WTC11 (cell line): ENCODE data around the gene GNAO1. TPM values are rescaled to one million over a fixed set of nuclear protein-coding genes. Genes with fewer than 3 reads are reported as not detected.

Experiments used
- ATAC-seq: fragments of 200-7000 bp; cut with Tn5 transposase; 2 replicates; pipeline ENCODE4 v1.10.0; 2021; ENCODE audit warnings: mild to moderate bottlenecking, moderate library complexity
- CTCF ChIA-PET: fragments of 300-600 bp; sonication (Branson Sonifier 250); formaldehyde crosslinking; loops from one replicate; lab custom pipeline; 2021; ENCODE audit warnings: antibody characterized with exemption; lab: Charles Lee
- POLR2A ChIA-PET: fragments of 350-600 bp; sonication (Branson Sonifier 250); formaldehyde crosslinking; loops from one replicate; lab custom pipeline; 2021; ENCODE audit warnings: antibody characterized with exemption; lab: Charles Lee
- DNase-seq: peaks from one replicate; pipeline ENCODE4 v3.0.0; 2021; ENCODE audit warnings: low spot score
- H3K27ac Mint-ChIP-seq: 2 replicates; pipeline ENCODE4 v1.8.0; 2021; ENCODE audit warnings: mixed read lengths
- H3K27me3 Mint-ChIP-seq: 2 replicates; pipeline ENCODE4 v1.8.0; 2021; ENCODE audit warnings: low read depth, mild to moderate bottlenecking, moderate library complexity, mixed read lengths
- H3K36me3 Mint-ChIP-seq: 2 replicates; pipeline ENCODE4 v1.8.0; 2021; ENCODE audit warnings: mixed read lengths
- H3K4me1 Mint-ChIP-seq: 2 replicates; pipeline ENCODE4 v1.8.0; 2022; ENCODE audit warnings: mixed read lengths
- H3K4me3 Mint-ChIP-seq: 2 replicates; pipeline ENCODE4 v1.8.0; 2021; ENCODE audit warnings: mild to moderate bottlenecking, moderate library complexity, mixed read lengths
- H3K9me3 Mint-ChIP-seq: 2 replicates; pipeline ENCODE4 v1.8.0; 2021; ENCODE audit warnings: mixed read lengths
- AR ChIP-seq: fragments of 250-450 bp; sonication (Bioruptor Pico); IDR thresholded peaks from 2 replicates; pipeline ENCODE4 v1.9.0; 2021; ENCODE audit warnings: mild to moderate bottlenecking
- ATF1 ChIP-seq: sonication (generic); formaldehyde crosslinking; IDR thresholded peaks from 2 replicates; pipeline ENCODE4 v1.8.1; 2023; ENCODE audit warnings: mild to moderate bottlenecking, moderate library complexity, missing genetic modification reagents
- CBFB ChIP-seq: sonication (generic); formaldehyde crosslinking; IDR thresholded peaks from 2 replicates; pipeline ENCODE4 v1.8.1; 2022; ENCODE audit warnings: mild to moderate bottlenecking, low read depth, missing genetic modification reagents
- CREB1 ChIP-seq: sonication (generic); formaldehyde crosslinking; IDR thresholded peaks from 2 replicates; pipeline ENCODE4 v1.8.0; 2023; ENCODE audit warnings: mild to moderate bottlenecking, missing genetic modification reagents
- CREM ChIP-seq: sonication (generic); formaldehyde crosslinking; IDR thresholded peaks from 2 replicates; pipeline ENCODE4 v1.8.1; 2022; ENCODE audit warnings: mild to moderate bottlenecking, missing genetic modification reagents, moderate library complexity
- ESRRA ChIP-seq: sonication (generic); formaldehyde crosslinking; IDR thresholded peaks from 2 replicates; pipeline ENCODE4 v1.8.1; 2022; ENCODE audit warnings: mild to moderate bottlenecking, missing genetic modification reagents, borderline replicate concordance
- FOXJ3 ChIP-seq: sonication (generic); formaldehyde crosslinking; IDR thresholded peaks from 2 replicates; pipeline ENCODE4 v1.9.0; 2021; ENCODE audit warnings: missing genetic modification reagents, mild to moderate bottlenecking, borderline replicate concordance
- FOXK1 ChIP-seq: sonication (generic); formaldehyde crosslinking; IDR thresholded peaks from 2 replicates; pipeline ENCODE4 v1.8.0; 2022; ENCODE audit warnings: mild to moderate bottlenecking, moderate library complexity, missing genetic modification reagents
- GABPB1 ChIP-seq: sonication (generic); formaldehyde crosslinking; IDR thresholded peaks from 2 replicates; pipeline ENCODE4 v1.8.1; 2023; ENCODE audit warnings: mild to moderate bottlenecking, missing genetic modification reagents
- GTF2I ChIP-seq: fragments of 250-450 bp; sonication (Bioruptor Pico); conservative IDR thresholded peaks from 2 replicates; pipeline ENCODE4 v1.4.0; 2021; ENCODE audit warnings: mild to moderate bottlenecking
- IRF2 ChIP-seq: sonication (generic); formaldehyde crosslinking; IDR thresholded peaks from 2 replicates; pipeline ENCODE4 v1.8.0; 2022; ENCODE audit warnings: low read depth, missing genetic modification reagents, borderline replicate concordance
- NFATC4 ChIP-seq: fragments of 250-450 bp; sonication (Bioruptor Pico); IDR thresholded peaks from 2 replicates; pipeline ENCODE4 v1.9.0; 2021; ENCODE audit warnings: mild to moderate bottlenecking
- NFE2L1 ChIP-seq: sonication (generic); formaldehyde crosslinking; IDR thresholded peaks from 2 replicates; pipeline ENCODE4 v1.8.1; 2023; ENCODE audit warnings: missing genetic modification reagents
- TEAD1 ChIP-seq: sonication (generic); formaldehyde crosslinking; IDR thresholded peaks from 2 replicates; pipeline ENCODE4 v1.8.0; 2022; ENCODE audit warnings: mild to moderate bottlenecking, missing genetic modification reagents
- TEAD4 ChIP-seq: sonication (generic); formaldehyde crosslinking; IDR thresholded peaks from 2 replicates; pipeline ENCODE4 v1.8.0; 2022; ENCODE audit warnings: mild to moderate bottlenecking, missing genetic modification reagents
- TP53 ChIP-seq: sonication (generic); formaldehyde crosslinking; IDR thresholded peaks from 2 replicates; pipeline ENCODE4 v1.8.1; 2023; ENCODE audit warnings: mild to moderate bottlenecking, missing genetic modification reagents
- ZBTB43 ChIP-seq: sonication (generic); formaldehyde crosslinking; IDR thresholded peaks from 2 replicates; pipeline ENCODE4 v1.8.1; 2023; ENCODE audit warnings: mild to moderate bottlenecking, missing genetic modification reagents
- ZNF219 ChIP-seq: sonication (generic); formaldehyde crosslinking; IDR thresholded peaks from 2 replicates; pipeline ENCODE4 v1.8.0; 2023; ENCODE audit warnings: missing genetic modification reagents, mild to moderate bottlenecking, borderline replicate concordance
- ZNF416 ChIP-seq: fragments of 250-450 bp; sonication (Bioruptor Pico); IDR thresholded peaks from 2 replicates; pipeline ENCODE4 v1.9.0; 2021; ENCODE audit warnings: mild to moderate bottlenecking, inconsistent platforms
- total RNA-seq: library from RNA; stranded (reverse); gene quantifications from 3 replicates; pipeline ENCODE4 v1.2.3, GENCODE V29; 2021
- TF ChIP-seq, protein P1 (sequence below): sonication (generic); formaldehyde crosslinking; IDR thresholded peaks from 2 replicates; pipeline ENCODE4 v1.8.1; 2022; ENCODE audit warnings: low read depth, missing genetic modification reagents, borderline replicate concordance
- TF ChIP-seq, protein P2 (sequence below): fragments of 250-450 bp; sonication (Bioruptor Pico); IDR thresholded peaks from 2 replicates; pipeline ENCODE4 v1.9.0; 2021; ENCODE audit warnings: mild to moderate bottlenecking
- TF ChIP-seq, protein P3 (sequence below): sonication (generic); formaldehyde crosslinking; IDR thresholded peaks from 2 replicates; pipeline ENCODE4 v1.8.0; 2022; ENCODE audit warnings: mild to moderate bottlenecking, missing genetic modification reagents

The GNAO1 gene
- total RNA-seq, 1 experiment from 2014 or later, result 30.6 TPM

DNA sequence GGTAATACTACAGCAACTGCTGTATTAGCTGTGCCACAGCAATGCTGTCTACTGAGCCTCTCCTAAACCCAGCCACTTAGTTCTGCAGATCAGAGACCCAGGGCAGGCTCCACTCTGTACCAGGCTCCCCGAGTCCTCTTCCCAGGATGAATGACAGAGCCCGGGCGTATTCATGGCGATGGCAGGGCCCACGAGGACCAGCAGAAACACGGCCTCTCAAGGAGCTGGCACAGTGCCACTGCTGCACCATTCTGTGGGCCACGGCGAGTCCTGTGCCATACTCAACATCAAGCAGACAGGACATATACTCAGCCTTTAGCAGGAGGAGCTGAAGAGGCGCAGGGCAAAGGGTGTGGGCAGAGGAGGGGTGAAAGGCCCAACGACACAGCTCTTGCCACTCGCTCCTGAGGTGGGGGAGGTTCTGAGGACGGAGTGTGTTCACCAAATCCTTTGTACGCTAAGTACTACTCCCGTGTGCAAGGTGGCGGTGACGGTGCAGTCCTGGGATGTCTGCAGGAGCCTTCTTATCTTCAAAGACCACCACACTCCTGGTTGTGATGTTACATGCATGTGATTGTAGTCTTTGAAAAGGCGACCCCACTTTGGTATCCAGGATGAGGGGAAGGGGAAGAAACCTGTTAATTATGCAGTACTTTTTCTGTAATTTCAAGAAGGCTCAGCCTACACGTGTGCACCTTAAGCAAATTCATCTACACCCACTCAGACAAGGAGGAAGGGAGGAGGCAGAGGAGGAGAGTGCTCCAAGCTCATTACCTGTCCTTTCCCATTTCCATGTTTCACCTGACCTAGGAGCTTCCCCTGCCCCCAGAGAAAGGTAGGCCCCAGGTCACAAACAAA, 136.0 kb downstream of the GNAO1 start:
- Mint-ChIP-seq H3K9me3 (no peaks in the 10 kb centered on the region), H3K27ac (no peak overlapping the region), H3K4me3 (no peak overlapping the region), H3K4me1 (no peaks in the 10 kb centered on the region), H3K27me3 (no peaks in the 10 kb centered on the region), H3K36me3 (no peaks in the 10 kb centered on the region)
- DNase-seq, result no peak
- TF ChIP-seq NFE2L1 (CRISPR knock-in tag) (no peak), AR (CRISPR knock-in tag) (no peak), GABPB1 (no peak), FOXK1 (CRISPR knock-in tag) (no peak), TEAD4 (no peak), IRF2 (CRISPR knock-in tag) (no peak), CREB1 (no peak), TEAD1 (CRISPR knock-in tag) (no peak), ESRRA (CRISPR knock-in tag) (no peak), GTF2I (CRISPR knock-in tag) (no peak), ZBTB43 (CRISPR knock-in tag) (no peak), CREM (CRISPR knock-in tag) (no peak), FOXJ3 (CRISPR knock-in tag) (no peak), ATF1 (CRISPR knock-in tag) (no peak), ZNF416 (CRISPR knock-in tag) (no peak)
- TF ChIP-seq, protein P1, sequence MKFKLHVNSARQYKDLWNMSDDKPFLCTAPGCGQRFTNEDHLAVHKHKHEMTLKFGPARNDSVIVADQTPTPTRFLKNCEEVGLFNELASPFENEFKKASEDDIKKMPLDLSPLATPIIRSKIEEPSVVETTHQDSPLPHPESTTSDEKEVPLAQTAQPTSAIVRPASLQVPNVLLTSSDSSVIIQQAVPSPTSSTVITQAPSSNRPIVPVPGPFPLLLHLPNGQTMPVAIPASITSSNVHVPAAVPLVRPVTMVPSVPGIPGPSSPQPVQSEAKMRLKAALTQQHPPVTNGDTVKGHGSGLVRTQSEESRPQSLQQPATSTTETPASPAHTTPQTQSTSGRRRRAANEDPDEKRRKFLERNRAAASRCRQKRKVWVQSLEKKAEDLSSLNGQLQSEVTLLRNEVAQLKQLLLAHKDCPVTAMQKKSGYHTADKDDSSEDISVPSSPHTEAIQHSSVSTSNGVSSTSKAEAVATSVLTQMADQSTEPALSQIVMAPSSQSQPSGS (CRISPR knock-in tag), result no peak
- TF ChIP-seq, protein P2, sequence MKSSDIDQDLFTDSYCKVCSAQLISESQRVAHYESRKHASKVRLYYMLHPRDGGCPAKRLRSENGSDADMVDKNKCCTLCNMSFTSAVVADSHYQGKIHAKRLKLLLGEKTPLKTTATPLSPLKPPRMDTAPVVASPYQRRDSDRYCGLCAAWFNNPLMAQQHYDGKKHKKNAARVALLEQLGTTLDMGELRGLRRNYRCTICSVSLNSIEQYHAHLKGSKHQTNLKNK (CRISPR knock-in tag), result no peak
- TF ChIP-seq, protein P3, sequence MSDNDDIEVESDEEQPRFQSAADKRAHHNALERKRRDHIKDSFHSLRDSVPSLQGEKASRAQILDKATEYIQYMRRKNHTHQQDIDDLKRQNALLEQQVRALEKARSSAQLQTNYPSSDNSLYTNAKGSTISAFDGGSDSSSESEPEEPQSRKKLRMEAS (CRISPR knock-in tag), result no peak
- no peak for ATAC-seq
- POLR2A ChIA-PET, result no interaction called here
- CTCF ChIA-PET, result interaction anchor here (1.1 to 4.8 kb wide), 5 partner anchors 9 to 29 kb away, joined by 3 to 30 read pairs (median 5); no protein-coding TSS in a partner anchor

- no peak for TF ChIP-seq CBFB
- TF ChIP-seq TP53, result no peak
- TF ChIP-seq CREB1, result no peak
- no peak for TF ChIP-seq ZNF219
- TF ChIP-seq NFATC4 (CRISPR knock-in tag), result no peak
- TF ChIP-seq, protein P3 (CRISPR knock-in tag), result no peak
- POLR2A ChIA-PET, result no interaction called here
- Mint-ChIP-seq H3K9me3 (no peaks in the 10 kb centered on the region), H3K27me3 (no peaks in the 10 kb centered on the region), H3K36me3 (no peaks in the 10 kb centered on the region), H3K4me1 (no peaks in the 10 kb centered on the region), H3K27ac (no peak overlapping the region), H3K4me3 (no peak overlapping the region)
- CTCF ChIA-PET, result interaction anchor here (0.6 to 4.8 kb wide), 6 partner anchors 10 to 329 kb away, joined by 3 to 30 read pairs (median 4); no protein-coding TSS in a partner anchor
- ATAC-seq (no peak), DNase-seq (no peak)
These were observed 136.6 kb downstream of the GNAO1 start for GRCh38 chr16:56327929-56328258.
